Measurements from ENCODE around the gene FAM163A.
"Not testable (repeated sequence)": the region's sequence is repeated elsewhere in the genome, so short reads cannot be mapped to it uniquely, and the experiment has no call there.

The FAM163A gene

GRCh38 chr1:179794146-179794545 lies 51.1 kb downstream of the FAM163A start:
- DNase-seq (ENCODE audit: low read depth) = no peak

- DNase-seq (ENCODE audit: low read depth) = no peak
Measured at GRCh38 chr1:179794669-179795068, 51.6 kb downstream of the FAM163A start.

GRCh38 chr1:179798213-179798863 lies 55.2 kb downstream of the FAM163A start:
- DNase-seq (ENCODE audit: low read depth) = no peak

- DNase-seq (ENCODE audit: low read depth) = no peak
Measured at GRCh38 chr1:179798864-179799516, 55.9 kb downstream of the FAM163A start.

GRCh38 chr1:179800481-179800880 lies 57.4 kb downstream of the FAM163A start:
- DNase-seq (ENCODE audit: low read depth) = no peak

GRCh38 chr1:179803104-179803503 lies 60.0 kb downstream of the FAM163A start:
- no peak for DNase-seq (ENCODE audit: low read depth)

- no peak for DNase-seq (ENCODE audit: low read depth)
Measured at GRCh38 chr1:179803918-179804317, 60.8 kb downstream of the FAM163A start.

- not testable (repeated sequence) for DNase-seq (ENCODE audit: low read depth)
Measured at GRCh38 chr1:179804417-179804816, 61.3 kb downstream of the FAM163A start.

GRCh38 chr1:179805291-179806195 lies 62.5 kb downstream of the FAM163A start:
- DNase-seq (ENCODE audit: low read depth) = no peak

- DNase-seq (ENCODE audit: low read depth) = no peak
Measured at GRCh38 chr1:179806333-179806732, 63.2 kb downstream of the FAM163A start.

GRCh38 chr1:179807291-179807690 lies 64.2 kb downstream of the FAM163A start:
- no peak for DNase-seq (ENCODE audit: low read depth)

GRCh38 chr1:179807691-179808485 lies 64.8 kb downstream of the FAM163A start:
- DNase-seq (ENCODE audit: low read depth) = no peak

- no peak for DNase-seq (ENCODE audit: low read depth)
Measured at GRCh38 chr1:179808503-179808902, 65.4 kb downstream of the FAM163A start.

GRCh38 chr1:179809506-179810366 lies 66.6 kb downstream of the FAM163A start:
- DNase-seq (ENCODE audit: low read depth) = peak; percentile 40

GRCh38 chr1:179810367-179810715 lies 67.2 kb downstream of the FAM163A start:
- no peak for DNase-seq (ENCODE audit: low read depth)

GRCh38 chr1:179812501-179813292 lies 69.6 kb downstream of the FAM163A start:
- no peak for DNase-seq (ENCODE audit: low read depth)

GRCh38 chr1:179813626-179814545 lies 70.8 kb downstream of the FAM163A start:
- DNase-seq (ENCODE audit: low read depth) = no peak

GRCh38 chr1:179814546-179814838 lies 71.4 kb downstream of the FAM163A start:
- DNase-seq (ENCODE audit: low read depth) = no peak

GRCh38 chr1:179815641-179816040 lies 72.5 kb downstream of the FAM163A start:
- DNase-seq (ENCODE audit: low read depth) = no peak

All from stimulated activated CD4-positive, alpha-beta T cell treated with anti-CD3 and anti-CD28 coated beads, Interleukin-2, amount 100 ng/mL, for 4 hours (primary cell).